ENCODE data around the gene RUBCN.

GRCh38 chr3:197711973-197712707 is 24.6 kb downstream of the RUBCN start:
- no peak for TF ChIP-seq CTCF (IDR thresholded peaks at IDR 0.05)
- TF ChIP-seq POLR2AphosphoS5 (IDR thresholded peaks at IDR 0.05; ENCODE audit: low read depth, low read length) = peak; percentile 51; the same call in 1 of the 2 replicates
- TF ChIP-seq, protein P1, sequence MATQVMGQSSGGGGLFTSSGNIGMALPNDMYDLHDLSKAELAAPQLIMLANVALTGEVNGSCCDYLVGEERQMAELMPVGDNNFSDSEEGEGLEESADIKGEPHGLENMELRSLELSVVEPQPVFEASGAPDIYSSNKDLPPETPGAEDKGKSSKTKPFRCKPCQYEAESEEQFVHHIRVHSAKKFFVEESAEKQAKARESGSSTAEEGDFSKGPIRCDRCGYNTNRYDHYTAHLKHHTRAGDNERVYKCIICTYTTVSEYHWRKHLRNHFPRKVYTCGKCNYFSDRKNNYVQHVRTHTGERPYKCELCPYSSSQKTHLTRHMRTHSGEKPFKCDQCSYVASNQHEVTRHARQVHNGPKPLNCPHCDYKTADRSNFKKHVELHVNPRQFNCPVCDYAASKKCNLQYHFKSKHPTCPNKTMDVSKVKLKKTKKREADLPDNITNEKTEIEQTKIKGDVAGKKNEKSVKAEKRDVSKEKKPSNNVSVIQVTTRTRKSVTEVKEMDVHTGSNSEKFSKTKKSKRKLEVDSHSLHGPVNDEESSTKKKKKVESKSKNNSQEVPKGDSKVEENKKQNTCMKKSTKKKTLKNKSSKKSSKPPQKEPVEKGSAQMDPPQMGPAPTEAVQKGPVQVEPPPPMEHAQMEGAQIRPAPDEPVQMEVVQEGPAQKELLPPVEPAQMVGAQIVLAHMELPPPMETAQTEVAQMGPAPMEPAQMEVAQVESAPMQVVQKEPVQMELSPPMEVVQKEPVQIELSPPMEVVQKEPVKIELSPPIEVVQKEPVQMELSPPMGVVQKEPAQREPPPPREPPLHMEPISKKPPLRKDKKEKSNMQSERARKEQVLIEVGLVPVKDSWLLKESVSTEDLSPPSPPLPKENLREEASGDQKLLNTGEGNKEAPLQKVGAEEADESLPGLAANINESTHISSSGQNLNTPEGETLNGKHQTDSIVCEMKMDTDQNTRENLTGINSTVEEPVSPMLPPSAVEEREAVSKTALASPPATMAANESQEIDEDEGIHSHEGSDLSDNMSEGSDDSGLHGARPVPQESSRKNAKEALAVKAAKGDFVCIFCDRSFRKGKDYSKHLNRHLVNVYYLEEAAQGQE (IDR thresholded peaks at IDR 0.05; ENCODE audit: low read depth, low read length) = no peak
- TF ChIP-seq EP300 (IDR thresholded peaks at IDR 0.05; ENCODE audit: borderline replicate concordance in 1 of 2, low read depth in 1 of 2, low read length in 1 of 2) = peak in 1 of 2 experiments; percentile 23; a peak in 1 of 4 replicates
- TF ChIP-seq, protein P2, sequence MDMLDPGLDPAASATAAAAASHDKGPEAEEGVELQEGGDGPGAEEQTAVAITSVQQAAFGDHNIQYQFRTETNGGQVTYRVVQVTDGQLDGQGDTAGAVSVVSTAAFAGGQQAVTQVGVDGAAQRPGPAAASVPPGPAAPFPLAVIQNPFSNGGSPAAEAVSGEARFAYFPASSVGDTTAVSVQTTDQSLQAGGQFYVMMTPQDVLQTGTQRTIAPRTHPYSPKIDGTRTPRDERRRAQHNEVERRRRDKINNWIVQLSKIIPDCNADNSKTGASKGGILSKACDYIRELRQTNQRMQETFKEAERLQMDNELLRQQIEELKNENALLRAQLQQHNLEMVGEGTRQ (IDR thresholded peaks at IDR 0.05; ENCODE audit: borderline replicate concordance, low read depth, low read length) = no peak
- no peak for TF ChIP-seq ELF1 (IDR thresholded peaks at IDR 0.05)
- TF ChIP-seq, protein P3, sequence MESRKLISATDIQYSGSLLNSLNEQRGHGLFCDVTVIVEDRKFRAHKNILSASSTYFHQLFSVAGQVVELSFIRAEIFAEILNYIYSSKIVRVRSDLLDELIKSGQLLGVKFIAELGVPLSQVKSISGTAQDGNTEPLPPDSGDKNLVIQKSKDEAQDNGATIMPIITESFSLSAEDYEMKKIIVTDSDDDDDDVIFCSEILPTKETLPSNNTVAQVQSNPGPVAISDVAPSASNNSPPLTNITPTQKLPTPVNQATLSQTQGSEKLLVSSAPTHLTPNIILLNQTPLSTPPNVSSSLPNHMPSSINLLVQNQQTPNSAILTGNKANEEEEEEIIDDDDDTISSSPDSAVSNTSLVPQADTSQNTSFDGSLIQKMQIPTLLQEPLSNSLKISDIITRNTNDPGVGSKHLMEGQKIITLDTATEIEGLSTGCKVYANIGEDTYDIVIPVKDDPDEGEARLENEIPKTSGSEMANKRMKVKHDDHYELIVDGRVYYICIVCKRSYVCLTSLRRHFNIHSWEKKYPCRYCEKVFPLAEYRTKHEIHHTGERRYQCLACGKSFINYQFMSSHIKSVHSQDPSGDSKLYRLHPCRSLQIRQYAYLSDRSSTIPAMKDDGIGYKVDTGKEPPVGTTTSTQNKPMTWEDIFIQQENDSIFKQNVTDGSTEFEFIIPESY (IDR thresholded peaks at IDR 0.05; ENCODE audit: borderline replicate concordance, low read depth) = no peak
- peak; percentile 39; the same call in 1 of the 2 replicates for TF ChIP-seq PBX3 (IDR thresholded peaks at IDR 0.05)
- 0 out of 2 replicates have a peak, but pooled peaks have one; percentile 36 for TF ChIP-seq TAF1 (IDR thresholded peaks at IDR 0.05; ENCODE audit: borderline replicate concordance, low read depth, low read length)
- TF ChIP-seq NRF1 (IDR thresholded peaks at IDR 0.05; ENCODE audit: low read depth, low read length) = no peak
- TF ChIP-seq TCF12 (IDR thresholded peaks at IDR 0.05) = peak; percentile 58
- no peak for TF ChIP-seq RAD21 (IDR thresholded peaks at IDR 0.05; ENCODE audit: low read length)

Measured in SK-N-SH (cell line).